Spleen (tissue), 11 donors: ENCODE data around the gene GPRC5C. TPM values are rescaled to one million over a fixed set of nuclear protein-coding genes. Genes with fewer than 3 reads are reported as not detected.

ENCODE experiments used
- DNase-seq: peaks from one replicate; pipeline ENCODE4 v3.0.0-alpha.2; 2020
- H3K27ac ChIP-seq, 8 donors: fragments of 200-600 bp; sonication (generic) in 7 of 8; 1 replicate in 4 of 8; 2 replicates in 4 of 8; pipeline versions ENCODE4 v1.5.0 to v1.8.0; 2016 to 2021; ENCODE audit warnings: inconsistent platforms in 4 of 8, mild to moderate bottlenecking in 4 of 8, moderate library complexity in 1 of 8
- H3K27me3 ChIP-seq, 7 donors: fragments of 200-600 bp; sonication (generic) in 6 of 7; replicated peaks in 1 of 7; 1 replicate in 4 of 7; 2 replicates in 3 of 7; pipeline versions ENCODE4 v1.5.0 to v1.8.0; 2016 to 2021; ENCODE audit warnings: inconsistent platforms in 3 of 7, mild to moderate bottlenecking in 1 of 7
- H3K36me3 ChIP-seq, 6 donors: fragments of 200-600 bp; sonication (generic) in 5 of 6; 1 replicate in 4 of 6; 2 replicates in 2 of 6; pipeline versions ENCODE4 v1.5.0 to v1.8.0; 2016 to 2021; ENCODE audit warnings: inconsistent platforms in 2 of 6
- H3K4me1 ChIP-seq, 6 donors: fragments of 200-600 bp; sonication (generic) in 5 of 6; 1 replicate in 3 of 6; 2 replicates in 3 of 6; pipeline versions ENCODE4 v1.5.0 to v1.8.0; 2016 to 2021; ENCODE audit warnings: inconsistent platforms in 3 of 6
- H3K4me3 ChIP-seq, 8 donors: fragments of 200-600 bp; sonication (generic) in 7 of 8; 1 replicate in 4 of 8; 2 replicates in 4 of 8; pipeline versions ENCODE4 v1.5.0 to v1.8.0; 2016 to 2021; ENCODE audit warnings: inconsistent platforms in 4 of 8, mild to moderate bottlenecking in 4 of 8, moderate library complexity in 2 of 8
- H3K9me3 ChIP-seq, 8 donors: fragments of 200-600 bp; sonication (generic) in 7 of 8; 1 replicate in 4 of 8; 2 replicates in 4 of 8; pipeline versions ENCODE4 v1.5.0 to v1.8.0; 2016 to 2021; ENCODE audit warnings: inconsistent platforms in 4 of 8
- CTCF ChIP-seq, 11 experiments: fragments of 200-600 bp in 7 of 11; fragments of 450-650 bp in 4 of 11; sonication (generic) in 4 of 11; IDR thresholded peaks in 8 of 11; conservative IDR thresholded peaks in 3 of 11; 1 replicate in 7 of 11; 2 replicates in 4 of 11; pipeline versions ENCODE4 v1.4.0 to v1.8.0; 2016 to 2021; ENCODE audit warnings: antibody characterized with exemption in 11 of 11, inconsistent platforms in 4 of 11, mild to moderate bottlenecking in 1 of 11
- POLR2A ChIP-seq, 3 donors: fragments of 450-650 bp; IDR thresholded peaks; one replicate each; pipeline ENCODE4 v1.5.1; 2017; ENCODE audit warnings: antibody characterized with exemption in 3 of 3, mild to moderate bottlenecking in 1 of 3
- POLR2AphosphoS5 ChIP-seq, 3 donors: sonication (generic); formaldehyde crosslinking; IDR thresholded peaks; one replicate each; pipeline ENCODE4 v1.5.1; 2017; ENCODE audit warnings: antibody characterized with exemption in 3 of 3
- WGBS, 5 donors: extraction: QIAGEN DNeasy Blood & Tissue Kit in 3 of 5; methylation state at CpG; one replicate each; pipeline versions ENCODE4 v1.1.5 to v1.1.7; 2013 to 2018; 5-methylcytosine and 5-hydroxymethylcytosine counted together
- intact Hi-C: fragments of 100-400 bp; cut with DNase I; formaldehyde crosslinking; loops from one replicate; pipeline ENCODE4 v1.15.0; 2023; ENCODE audit warnings: low total_unique reads
- polyA plus RNA-seq, 3 donors: library from polyadenylated mRNA; stranded (reverse); fragments of 200-250 nt; gene quantifications; one replicate each; pipeline ENCODE4 v1.2.1, GENCODE V29; 2013
- total RNA-seq, 7 donors: library from RNA; depleted of rRNA in 3 of 7; stranded (reverse); fragments of >200 nt in 3 of 7; fragmentation: NEBNext Ultra II Directional in 4 of 7; extraction: Animal tissue kit (Norgen Biotek cat#: 25700) in 4 of 7; gene quantifications; one replicate each; pipeline versions ENCODE4 v1.1.0 to v1.2.1, GENCODE V29; 2016 to 2021
- donor health status: healthy with polysubstance abuse.
- donor health status: DM: no; HTN: no; CAD: no; lungs with moderate emphysema.
- donor health status: DM: no; HTN: no; CAD: no.
- donor health status: Bipolar disorder and iron deficiency.
- donor health status: healthy.
- donor health status: DM: no; HTN: no; CAD: no.
- donor health status: DM: yes; HTN: yes; CAD: no.

The GPRC5C gene
- total and polyA plus RNA-seq, 10 donors, result 11.0 to 70.0 (median 28.6) TPM

GRCh38 chr17:74447628-74448159, 15.8 kb downstream of the GPRC5C start:
- Histone ChIP-seq H3K4me3 (no peak overlapping the region), H3K36me3 (peaks cover 0 to 11% (median 0%) of the 10 kb centered on the region in 6 donors), H3K27me3 (peaks cover 0 to 5% (median 0%) of the 10 kb centered on the region in 7 donors), H3K4me1 (peaks cover 32 to 72% (median 55%) of the 10 kb centered on the region in 6 donors), H3K9me3 (no peaks in the 10 kb centered on the region), H3K27ac (peak overlapping the region in 6 of 8 donors; percentile 57 to 92 (median 90))
- TF ChIP-seq POLR2AphosphoS5 (IDR thresholded peaks at IDR 0.05) (no peak), CTCF (IDR thresholded peaks at IDR 0.05 in 8 of 11, conservative IDR thresholded peaks at IDR 0.05 in 3 of 11) (no peak), POLR2A (IDR thresholded peaks at IDR 0.05) (no peak)
- intact Hi-C loops, result no loop called here
- 86 to 94% (median 92%) methylated on average over 11 of the region's 11 CpGs for WGBS, 5 donors
- DNase-seq, result peak; percentile 43

GRCh38 chr17:74448756-74449155, 16.9 kb downstream of the GPRC5C start:
- TF ChIP-seq POLR2AphosphoS5 (IDR thresholded peaks at IDR 0.05) (no peak), CTCF (IDR thresholded peaks at IDR 0.05 in 8 of 11, conservative IDR thresholded peaks at IDR 0.05 in 3 of 11) (no peak), POLR2A (IDR thresholded peaks at IDR 0.05) (no peak)
- peaks cover 0 to 11% (median 0%) of the 10 kb centered on the region in 6 donors for H3K36me3 ChIP-seq
- H3K4me1 ChIP-seq, result peaks cover 34 to 72% (median 56%) of the 10 kb centered on the region in 6 donors
- H3K4me3 ChIP-seq, result no peak overlapping the region
- intact Hi-C loops, result no loop called here
- peak; percentile 71 for DNase-seq
- H3K27me3 ChIP-seq, result peaks cover 0 to 16% (median 0%) of the 10 kb centered on the region in 7 donors
- H3K27ac ChIP-seq, result peak overlapping the region in 3 of 8 donors; percentile 24 to 89 (median 35)
- 80 to 89% (median 84%) methylated on average over 8 of the region's 8 CpGs for WGBS, 5 donors
- no peaks in the 10 kb centered on the region for H3K9me3 ChIP-seq

- Histone ChIP-seq H3K4me1 (peaks cover 30 to 72% (median 56%) of the 10 kb centered on the region in 6 donors), H3K36me3 (peaks cover 0 to 11% (median 0%) of the 10 kb centered on the region in 6 donors), H3K27me3 (peaks cover 0 to 21% (median 0%) of the 10 kb centered on the region in 7 donors), H3K9me3 (no peaks in the 10 kb centered on the region), H3K27ac (peak overlapping the region in 2 of 8 donors; percentile 7 to 35), H3K4me3 (no peak overlapping the region)
- TF ChIP-seq POLR2A (IDR thresholded peaks at IDR 0.05) (no peak), POLR2AphosphoS5 (IDR thresholded peaks at IDR 0.05) (peak in 1 of 3 donors; percentile 8), CTCF (IDR thresholded peaks at IDR 0.05 in 8 of 11, conservative IDR thresholded peaks at IDR 0.05 in 3 of 11) (no peak)
- intact Hi-C loops, result no loop called here
- 81 to 86% (median 82%) methylated on average over 11 of the region's 11 CpGs for WGBS, 5 donors
- DNase-seq, result peak; percentile 68
Measured at GRCh38 chr17:74449306-74449705, 17.4 kb downstream of the GPRC5C start.

- Histone ChIP-seq H3K27ac (peak overlapping the region in 4 of 8 donors; percentile 7 to 35 (median 30)), H3K36me3 (peaks cover 0 to 11% (median 0%) of the 10 kb centered on the region in 6 donors), H3K4me3 (no peak overlapping the region), H3K27me3 (peaks cover 0 to 25% (median 0%) of the 10 kb centered on the region in 7 donors), H3K9me3 (no peaks in the 10 kb centered on the region), H3K4me1 (peaks cover 34 to 72% (median 56%) of the 10 kb centered on the region in 6 donors)
- DNase-seq, result peak; percentile 61
- intact Hi-C loops, result loop anchor here (10.0 kb wide), 1 partner anchor 235 kb away; the partner anchor contains the start of gene TTYH2
- TF ChIP-seq POLR2A (IDR thresholded peaks at IDR 0.05) (no peak), POLR2AphosphoS5 (IDR thresholded peaks at IDR 0.05) (no peak), CTCF (IDR thresholded peaks at IDR 0.05 in 8 of 11, conservative IDR thresholded peaks at IDR 0.05 in 3 of 11) (no peak)
- 80 to 100% (median 88%) methylated on average over 1 to 5 of the region's 5 CpGs for WGBS, 5 donors
Measured at GRCh38 chr17:74449773-74450172, 17.9 kb downstream of the GPRC5C start.
